Esophagus muscularis mucosa (tissue), 4 donors: ENCODE results near the gene KRTAP24-1.

ENCODE experiments used
- CTCF ChIP-seq, 3 experiments: fragments of 200-600 bp in 2 of 3; fragments of 450-650 bp in 1 of 3; sonication (generic) in 2 of 3; IDR thresholded peaks; one replicate each; pipeline ENCODE4 v1.5.1; 2017 to 2019; ENCODE audit warnings: antibody characterized with exemption in 3 of 3, mild to moderate bottlenecking in 2 of 3, moderate library complexity in 1 of 3
- EP300 ChIP-seq: sonication (generic); formaldehyde crosslinking; IDR thresholded peaks from one replicate; pipeline ENCODE4 v1.6.1; 2017; ENCODE audit warnings: antibody characterized with exemption
- POLR2A ChIP-seq: fragments of 450-650 bp; IDR thresholded peaks from one replicate; pipeline ENCODE4 v1.6.1; 2017; ENCODE audit warnings: antibody characterized with exemption, moderate library complexity, mild to moderate bottlenecking, low read depth
- POLR2AphosphoS5 ChIP-seq, 2 donors: sonication (generic); formaldehyde crosslinking; IDR thresholded peaks; one replicate each; pipeline ENCODE4 v1.6.1; 2017; ENCODE audit warnings: antibody characterized with exemption in 2 of 2

GRCh38 chr21:30255679-30256078, 27.1 kb downstream of the KRTAP24-1 start:
- TF ChIP-seq CTCF (IDR thresholded peaks at IDR 0.05) (no peak), POLR2A (no peak), POLR2AphosphoS5 (IDR thresholded peaks at IDR 0.05) (no peak), EP300 (no peak)
